Measurements from ENCODE around the gene GALK2. TPM values are rescaled to one million over a fixed set of nuclear protein-coding genes. Genes with fewer than 3 reads are reported as not detected.

The GALK2 gene
- total RNA-seq, 1 experiment from 2014 or later: 35.0 TPM

- intact Hi-C loops (cut with micrococcal nuclease; ENCODE audit: unreplicated experiment): no loop called here
- CTCF ChIA-PET: interaction anchor here (0.7 kb wide), 1 partner anchor 633 kb away, joined by 4 read pairs; no protein-coding TSS in a partner anchor
- BruUV-seq (replicated peaks): no TSS peak
- no peaks in the 10 kb centered on the region for H3K9me3 ChIP-seq (ENCODE audit: control insufficient read depth, insufficient read depth, low read depth, low read length)
- no peak overlapping the region for H3K4me3 ChIP-seq (ENCODE audit: low read depth in 2 of 2, low read length in 2 of 2)
- POLR2A ChIA-PET: no interaction called here
- in situ Hi-C loops (cut with HindIII; ENCODE audit: low pct_unique_long_range_greater_than_20kb, low sequenced_read_pairs): no loop called here
- H3K36me3 ChIP-seq (ENCODE audit: control insufficient read depth, insufficient read depth, low read length): no peaks in the 10 kb centered on the region
- no peaks in the 10 kb centered on the region for H3K27me3 ChIP-seq (ENCODE audit: control insufficient read depth, insufficient read depth, low read length)
- TF ChIP-seq SIN3A (IDR thresholded peaks at IDR 0.05; ENCODE audit: borderline replicate concordance, insufficient read depth, low read depth, low read length) (no peak), REST (IDR thresholded peaks at IDR 0.05; ENCODE audit: insufficient read depth in 1 of 2, low read depth in 2 of 2, low read length in 1 of 2) (no peak), TCF7L2 (IDR thresholded peaks at IDR 0.05; ENCODE audit: low read depth, low read length) (peak; percentile 47), POLR2AphosphoS5 (IDR thresholded peaks at IDR 0.05; ENCODE audit: low read depth, low read length) (no peak), CTCF (IDR thresholded peaks at IDR 0.05) (peak; percentile 21; the same call in 1 of the 2 replicates)
- H3K4me1 ChIP-seq (ENCODE audit: control insufficient read depth, insufficient read depth, low read length): no peaks in the 10 kb centered on the region
- DNase-seq (ENCODE audit: low read depth, low spot score): peak; percentile 22
- no peak overlapping the region for H3K27ac ChIP-seq (ENCODE audit: low read length)
- no peak for ATAC-seq
These were observed 200.7 kb downstream of the GALK2 start for GRCh38 chr15:49370782-49371181.

- ChIA-PET CTCF (no interaction called here), POLR2A (no interaction called here)
- intact Hi-C loops (cut with micrococcal nuclease; ENCODE audit: unreplicated experiment) (no loop called here), in situ Hi-C loops (cut with HindIII; ENCODE audit: low pct_unique_long_range_greater_than_20kb, low sequenced_read_pairs) (no loop called here)
- Histone ChIP-seq H3K4me1 (ENCODE audit: control insufficient read depth, insufficient read depth, low read length) (no peaks in the 10 kb centered on the region), H3K27me3 (ENCODE audit: control insufficient read depth, insufficient read depth, low read length) (no peaks in the 10 kb centered on the region), H3K4me3 (ENCODE audit: low read depth in 2 of 2, low read length in 2 of 2) (no peak overlapping the region), H3K9me3 (ENCODE audit: control insufficient read depth, insufficient read depth, low read depth, low read length) (no peaks in the 10 kb centered on the region), H3K36me3 (ENCODE audit: control insufficient read depth, insufficient read depth, low read length) (no peaks in the 10 kb centered on the region), H3K27ac (ENCODE audit: low read length) (no peak overlapping the region)
- BruUV-seq (replicated peaks): no TSS peak
- DNase-seq (ENCODE audit: low read depth, low spot score) (no peak), ATAC-seq (no peak)
- TF ChIP-seq SIN3A (IDR thresholded peaks at IDR 0.05; ENCODE audit: borderline replicate concordance, insufficient read depth, low read depth, low read length) (no peak), CTCF (IDR thresholded peaks at IDR 0.05) (no peak), REST (IDR thresholded peaks at IDR 0.05; ENCODE audit: insufficient read depth in 1 of 2, low read depth in 2 of 2, low read length in 1 of 2) (no peak), POLR2AphosphoS5 (IDR thresholded peaks at IDR 0.05; ENCODE audit: low read depth, low read length) (no peak), TCF7L2 (IDR thresholded peaks at IDR 0.05; ENCODE audit: low read depth, low read length) (no peak)
These were observed 202.3 kb downstream of the GALK2 start for GRCh38 chr15:49372366-49372765.

Data from Panc1 (cell line).